CD14-positive monocyte (primary cell): Measurements from ENCODE around the gene HEPH. TPM values are rescaled to one million over a fixed set of nuclear protein-coding genes. Genes with fewer than 3 reads are reported as not detected.

ENCODE experiments used
- DNase-seq, 3 donors: peaks; one replicate each; pipeline ENCODE4 v3.0.0-alpha.2; 2011 to 2022
- H2AFZ ChIP-seq: 2 replicates; pipeline ENCODE4 v1.6.0; 2012; ENCODE audit warnings: mild to moderate bottlenecking, low read depth, low read length, inconsistent platforms; ENCODE audit not compliant: insufficient read depth, poor library complexity, severe bottlenecking
- H3K27ac ChIP-seq, 2 donors: 1 replicate in 1 of 2; 2 replicates in 1 of 2; pipeline ENCODE4 v1.5.1; 2012 to 2013; ENCODE audit warnings: low read length in 2 of 2, control low read depth in 1 of 2, inconsistent platforms in 1 of 2, low read depth in 1 of 2, mild to moderate bottlenecking in 1 of 2
- H3K27me3 ChIP-seq, 2 donors: one replicate each; pipeline versions ENCODE4 v1.6.0 to v1.6.1; 2011 to 2013; ENCODE audit warnings: low read length in 2 of 2; ENCODE audit not compliant: control insufficient read depth in 2 of 2, insufficient read depth in 2 of 2
- H3K36me3 ChIP-seq, 2 donors: replicated peaks in 1 of 2; 1 replicate in 1 of 2; 2 replicates in 1 of 2; pipeline versions ENCODE4 v1.5.1 to v1.6.1; 2012 to 2013; ENCODE audit warnings: low read length in 2 of 2, control low read depth in 1 of 2, inconsistent platforms in 1 of 2, mild to moderate bottlenecking in 1 of 2; ENCODE audit not compliant: insufficient read depth in 2 of 2, control insufficient read depth in 1 of 2
- H3K4me1 ChIP-seq, 2 donors: 1 replicate in 1 of 2; 2 replicates in 1 of 2; pipeline versions ENCODE4 v1.5.1 to v1.6.1; 2012 to 2013; ENCODE audit warnings: low read length in 2 of 2, control low read depth in 1 of 2, inconsistent platforms in 1 of 2, mild to moderate bottlenecking in 1 of 2, moderate library complexity in 1 of 2; ENCODE audit not compliant: insufficient read depth in 2 of 2, control insufficient read depth in 1 of 2
- H3K4me2 ChIP-seq: replicated peaks from 2 replicates; pipeline ENCODE3; 2012; ENCODE audit warnings: low read length, moderate library complexity, mild to moderate bottlenecking; ENCODE audit not compliant: poor library complexity, severe bottlenecking; ENCODE audit errors: extremely low read depth
- H3K4me3 ChIP-seq, 3 experiments: fragments of 200-600 bp in 1 of 3; sonication (generic) in 1 of 3; replicated peaks in 1 of 3; 1 replicate in 2 of 3; 2 replicates in 1 of 3; pipeline ENCODE4 v1.5.1; 2011 to 2013; ENCODE audit warnings: low read length in 3 of 3, mild to moderate bottlenecking in 3 of 3, control low read depth in 2 of 3, low read depth in 2 of 3, inconsistent platforms in 1 of 3, moderate library complexity in 1 of 3
- H3K79me2 ChIP-seq: 2 replicates; pipeline ENCODE4 v1.6.0; 2012; ENCODE audit warnings: mild to moderate bottlenecking, control low read depth, inconsistent platforms, low read length, moderate library complexity; ENCODE audit not compliant: insufficient read depth
- H3K9ac ChIP-seq: 2 replicates; pipeline ENCODE4 v1.6.0; 2017; ENCODE audit warnings: low read length, mild to moderate bottlenecking; ENCODE audit not compliant: insufficient read depth, poor library complexity, severe bottlenecking
- H3K9me3 ChIP-seq, 2 donors: replicated peaks in 1 of 2; 1 replicate in 1 of 2; 2 replicates in 1 of 2; pipeline versions ENCODE4 v1.5.1 to v1.6.1; 2012 to 2013; ENCODE audit warnings: low read length in 2 of 2, control low read depth in 1 of 2; ENCODE audit not compliant: control insufficient read depth in 1 of 2, insufficient read depth in 1 of 2
- H4K20me1 ChIP-seq: 2 replicates; pipeline ENCODE4 v1.6.0; 2012; ENCODE audit warnings: mild to moderate bottlenecking, low read length, control low read depth, moderate library complexity; ENCODE audit not compliant: insufficient read depth
- H3K27ac Mint-ChIP-seq, 7 donors: one replicate each; pipeline ENCODE4 v1.8.0; 2020; ENCODE audit warnings: mild to moderate bottlenecking in 7 of 7, mixed read lengths in 7 of 7, moderate library complexity in 6 of 7, inconsistent platforms in 2 of 7
- H3K27me3 Mint-ChIP-seq, 3 donors: one replicate each; pipeline ENCODE4 v1.8.0; 2021 to 2022; ENCODE audit warnings: low read depth in 3 of 3, mild to moderate bottlenecking in 3 of 3, mixed read lengths in 3 of 3, moderate library complexity in 3 of 3, inconsistent platforms in 1 of 3
- H3K36me3 Mint-ChIP-seq, 2 donors: one replicate each; pipeline ENCODE4 v1.8.0; 2020; ENCODE audit warnings: mixed read lengths in 2 of 2, inconsistent platforms in 1 of 2, mild to moderate bottlenecking in 1 of 2
- H3K4me1 Mint-ChIP-seq: one replicate; pipeline ENCODE4 v1.8.0; 2020; ENCODE audit warnings: mild to moderate bottlenecking, mixed read lengths
- H3K4me3 Mint-ChIP-seq, 2 donors: one replicate each; pipeline ENCODE4 v1.8.0; 2020; ENCODE audit warnings: mild to moderate bottlenecking in 2 of 2, mixed read lengths in 2 of 2, moderate library complexity in 1 of 2
- H3K9me3 Mint-ChIP-seq, 7 donors: one replicate each; pipeline ENCODE4 v1.8.0; 2020 to 2022; ENCODE audit warnings: mixed read lengths in 7 of 7, mild to moderate bottlenecking in 6 of 7, moderate library complexity in 6 of 7, inconsistent platforms in 2 of 7
- CTCF ChIP-seq: fragments of 200-600 bp; IDR thresholded peaks from one replicate; pipeline ENCODE4 v1.8.0; 2022; ENCODE audit warnings: antibody characterized with exemption, mild to moderate bottlenecking
- WGBS: methylation state at CpG from one replicate; pipeline ENCODE4 v1.1.5; 2013; ENCODE audit warnings: missing lambda C conversion rate; ENCODE audit not compliant: insufficient coverage; 5-methylcytosine and 5-hydroxymethylcytosine counted together
- intact Hi-C, 2 donors: fragments of 100-400 bp; cut with micrococcal nuclease; formaldehyde crosslinking; loops; one replicate each; pipeline versions ENCODE4 v1.15.0 to v1.15.1; 2023
- polyA plus RNA-seq, 3 donors: library from polyadenylated mRNA; depleted of rRNA in 1 of 3; unstranded in 2 of 3; stranded (reverse) in 1 of 3; fragments of 300-500 nt in 2 of 3; fragments of >200 nt in 1 of 3; fragmentation: Illumina TruSeq in 2 of 3; gene quantifications; 1 replicate in 2 of 3; 2 replicates in 1 of 3; pipeline ENCODE4 v1.2.3, GENCODE V29; 2012 to 2021

HEPH gene
- polyA plus RNA-seq, 3 donors = 0.01 TPM; not detected in 2

GRCh38 chrX:66200855-66201795 is 37.1 kb downstream of the HEPH start:
- Histone ChIP-seq H3K4me1 (no peaks in the 10 kb centered on the region), H3K79me2 (no peaks in the 10 kb centered on the region), H3K27ac (no peak overlapping the region), H2AFZ (no peak overlapping the region), H3K9me3 (no peaks in the 10 kb centered on the region), H3K4me3 (no peak overlapping the region), H3K27me3 (peaks cover 0 to 15% of the 10 kb centered on the region in 2 donors), H4K20me1 (no peaks in the 10 kb centered on the region), H3K36me3 (no peaks in the 10 kb centered on the region), H3K9ac (no peak overlapping the region), H3K4me2 (no peak overlapping the region)
- Mint-ChIP-seq H3K4me3 (no peak overlapping the region), H3K9me3 (no peaks in the 10 kb centered on the region), H3K36me3 (no peaks in the 10 kb centered on the region), H3K4me1 (peaks cover 14% of the 10 kb centered on the region), H3K27ac (no peak overlapping the region), H3K27me3 (peaks cover 0 to 17% (median 2%) of the 10 kb centered on the region in 3 donors)
- intact Hi-C loops = no loop called here
- TF ChIP-seq CTCF = peak; percentile 35
- no CpG with 5 or more reads among the region's 5 CpGs for WGBS
- DNase-seq = no peak

- peaks cover 0 to 13% (median 0%) of the 10 kb centered on the region in 3 donors for H3K27me3 Mint-ChIP-seq
- H3K36me3 Mint-ChIP-seq = no peaks in the 10 kb centered on the region
- Histone ChIP-seq H4K20me1 (no peaks in the 10 kb centered on the region), H3K79me2 (no peaks in the 10 kb centered on the region), H2AFZ (no peak overlapping the region), H3K9me3 (no peaks in the 10 kb centered on the region), H3K4me1 (no peaks in the 10 kb centered on the region), H3K27me3 (peaks cover 0 to 17% of the 10 kb centered on the region in 2 donors), H3K27ac (no peak overlapping the region), H3K9ac (no peak overlapping the region), H3K36me3 (no peaks in the 10 kb centered on the region), H3K4me3 (no peak overlapping the region), H3K4me2 (no peak overlapping the region)
- intact Hi-C loops = no loop called here
- WGBS = no CpG with 5 or more reads among the region's 5 CpGs
- no peak for DNase-seq
- no peaks in the 10 kb centered on the region for H3K9me3 Mint-ChIP-seq
- no peak for TF ChIP-seq CTCF
- peaks cover 14% of the 10 kb centered on the region for H3K4me1 Mint-ChIP-seq
- no peak overlapping the region for H3K4me3 Mint-ChIP-seq
- no peak overlapping the region for H3K27ac Mint-ChIP-seq
Observed at GRCh38 chrX:66203114-66203513, 39.1 kb downstream of the HEPH start.
